ENCODE measurements around the gene LITAF. TPM values are rescaled to one million over a fixed set of nuclear protein-coding genes. Genes with fewer than 3 reads are reported as not detected.

Gene LITAF
- polyA plus RNA-seq, 1 donor (not counting 4 experiments of a cell fraction or from before 2014, with no cell fraction given) = 85.4 TPM

DNA sequence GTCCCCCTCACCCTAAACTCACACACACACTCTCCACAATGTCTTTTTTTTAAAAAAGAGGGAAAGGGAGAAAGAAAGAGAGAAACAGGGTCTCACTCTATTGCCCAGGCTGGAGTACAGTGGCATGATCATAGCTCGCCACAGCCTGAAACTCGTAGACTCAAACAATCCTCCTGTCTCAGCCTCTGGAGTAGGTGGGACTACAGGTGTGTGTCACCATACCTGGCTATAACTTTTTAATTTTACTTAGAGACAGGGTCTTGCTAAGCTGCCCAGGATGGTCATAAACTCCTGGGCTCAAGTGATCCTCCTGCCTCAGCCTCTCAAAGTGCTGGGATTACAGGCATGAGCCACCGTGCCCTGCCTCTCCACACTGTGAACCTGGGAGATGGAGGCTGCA lies 24.9 kb downstream of the LITAF start:
- Histone ChIP-seq H3K9ac (ENCODE audit: control insufficient read depth, extremely low read depth, insufficient read depth, low read length) (no peak overlapping the region), H3K27ac (ENCODE audit: control insufficient read depth, insufficient read depth, low read length) (peak overlapping the region; percentile 78)
- no peak for FAIRE-seq

GRCh38 chr16:11561454-11561805 lies 25.3 kb downstream of the LITAF start:
- Histone ChIP-seq H3K36me3 (ENCODE audit: control insufficient read depth in 2 of 2, extremely low read depth in 1 of 2, insufficient read depth in 2 of 2, low read length in 2 of 2) (peaks cover 4 to 11% of the 10 kb centered on the region in 2 experiments), H3K4me2 (ENCODE audit: control insufficient read depth, extremely low read depth, insufficient read depth, low read depth, low read length) (peak overlapping the region; percentile 59), H4K20me1 (ENCODE audit: control insufficient read depth, extremely low read depth, insufficient read depth, low read length) (no peaks in the 10 kb centered on the region), H3K27me3 (ENCODE audit: control insufficient read depth, extremely low read depth, insufficient read depth, low read length) (no peaks in the 10 kb centered on the region), H3K9ac (ENCODE audit: control insufficient read depth, extremely low read depth, insufficient read depth, low read length) (peak overlapping the region; percentile 68), H3K4me1 (ENCODE audit: control insufficient read depth, extremely low read depth, insufficient read depth, low read length) (peaks cover 26% of the 10 kb centered on the region), H3K9me3 (ENCODE audit: control insufficient read depth, low read depth, low read length) (peaks cover 4% of the 10 kb centered on the region), H3K79me2 (ENCODE audit: control insufficient read depth, insufficient read depth, low read length) (peaks cover 81% of the 10 kb centered on the region), H3K9me1 (ENCODE audit: control insufficient read depth, extremely low read depth, insufficient read depth, low read length) (no peaks in the 10 kb centered on the region), H3K27ac (ENCODE audit: control insufficient read depth, insufficient read depth, low read length) (peak overlapping the region; percentile 78), H3K4me3 (ENCODE audit: control insufficient read depth in 2 of 3, extremely low read depth in 1 of 3, insufficient read depth in 2 of 3, low read depth in 1 of 3, low read length in 3 of 3) (peak overlapping the region in 1 of 3 experiments; percentile 9), H2AFZ (ENCODE audit: control insufficient read depth, low read length) (no peak overlapping the region)
- FAIRE-seq (peak; percentile 13), DNase-seq (ENCODE audit: low read depth, low spot score) (no peak)
- dilution Hi-C loops (cut with MboI; ENCODE audit: extremely low pct_ligation_motif_present, low sequenced_read_pairs) = no loop called here
- TF ChIP-seq EZH2 (IDR thresholded peaks at IDR 0.05; ENCODE audit: low read length) = no peak
- TF ChIP-seq CTCF (optimal IDR thresholded peaks at IDR 0.05 in 1 of 3, IDR thresholded peaks at IDR 0.05 in 1 of 3, conservative IDR thresholded peaks at IDR 0.05 in 1 of 3; ENCODE audit: extremely low read depth in 1 of 3, insufficient read depth in 2 of 3, low read length in 3 of 3) = no peak

More for the DNA sequence above, 24.9 kb downstream of the LITAF start:
- no peak overlapping the region for H2AFZ ChIP-seq (ENCODE audit: control insufficient read depth, low read length)
- TF ChIP-seq EZH2 (IDR thresholded peaks at IDR 0.05; ENCODE audit: low read length) (no peak), CTCF (optimal IDR thresholded peaks at IDR 0.05 in 1 of 3, IDR thresholded peaks at IDR 0.05 in 1 of 3, conservative IDR thresholded peaks at IDR 0.05 in 1 of 3; ENCODE audit: extremely low read depth in 1 of 3, insufficient read depth in 2 of 3, low read length in 3 of 3) (no peak)
- no peak overlapping the region for H3K4me3 ChIP-seq (ENCODE audit: control insufficient read depth in 2 of 3, extremely low read depth in 1 of 3, insufficient read depth in 2 of 3, low read depth in 1 of 3, low read length in 3 of 3)
- peaks cover 81% of the 10 kb centered on the region for H3K79me2 ChIP-seq (ENCODE audit: control insufficient read depth, insufficient read depth, low read length)
- DNase-seq (ENCODE audit: low read depth, low spot score) = no peak
- H4K20me1 ChIP-seq (ENCODE audit: control insufficient read depth, extremely low read depth, insufficient read depth, low read length) = no peaks in the 10 kb centered on the region
- H3K9me3 ChIP-seq (ENCODE audit: control insufficient read depth, low read depth, low read length) = peaks cover under 1% of the 10 kb centered on the region
- peaks cover 3 to 8% of the 10 kb centered on the region in 2 experiments for H3K36me3 ChIP-seq (ENCODE audit: control insufficient read depth in 2 of 2, extremely low read depth in 1 of 2, insufficient read depth in 2 of 2, low read length in 2 of 2)
- H3K9me1 ChIP-seq (ENCODE audit: control insufficient read depth, extremely low read depth, insufficient read depth, low read length) = no peaks in the 10 kb centered on the region
- H3K4me2 ChIP-seq (ENCODE audit: control insufficient read depth, extremely low read depth, insufficient read depth, low read depth, low read length) = peak overlapping the region; percentile 59
- H3K4me1 ChIP-seq (ENCODE audit: control insufficient read depth, extremely low read depth, insufficient read depth, low read length) = peaks cover 26% of the 10 kb centered on the region
- dilution Hi-C loops (cut with MboI; ENCODE audit: extremely low pct_ligation_motif_present, low sequenced_read_pairs) = no loop called here
- no peaks in the 10 kb centered on the region for H3K27me3 ChIP-seq (ENCODE audit: control insufficient read depth, extremely low read depth, insufficient read depth, low read length)

Data from keratinocyte (primary cell).